GM12873 (cell line): ENCODE data around the gene SHKBP1.

Source experiments
- CTCF ChIP-seq: IDR thresholded peaks from 2 replicates; pipeline ENCODE4 v1.5.1; 2012; ENCODE audit warnings: low read depth, mild to moderate bottlenecking, moderate library complexity, low read length, control low read depth; ENCODE audit not compliant: insufficient read depth; ENCODE audit errors: missing control alignments

SHKBP1 gene

GRCh38 chr19:40552848-40553247, 23.8 kb upstream of the SHKBP1 start:
- TF ChIP-seq CTCF = no peak

GRCh38 chr19:40553885-40554857, 22.5 kb upstream of the SHKBP1 start:
- TF ChIP-seq CTCF = no peak

DNA sequence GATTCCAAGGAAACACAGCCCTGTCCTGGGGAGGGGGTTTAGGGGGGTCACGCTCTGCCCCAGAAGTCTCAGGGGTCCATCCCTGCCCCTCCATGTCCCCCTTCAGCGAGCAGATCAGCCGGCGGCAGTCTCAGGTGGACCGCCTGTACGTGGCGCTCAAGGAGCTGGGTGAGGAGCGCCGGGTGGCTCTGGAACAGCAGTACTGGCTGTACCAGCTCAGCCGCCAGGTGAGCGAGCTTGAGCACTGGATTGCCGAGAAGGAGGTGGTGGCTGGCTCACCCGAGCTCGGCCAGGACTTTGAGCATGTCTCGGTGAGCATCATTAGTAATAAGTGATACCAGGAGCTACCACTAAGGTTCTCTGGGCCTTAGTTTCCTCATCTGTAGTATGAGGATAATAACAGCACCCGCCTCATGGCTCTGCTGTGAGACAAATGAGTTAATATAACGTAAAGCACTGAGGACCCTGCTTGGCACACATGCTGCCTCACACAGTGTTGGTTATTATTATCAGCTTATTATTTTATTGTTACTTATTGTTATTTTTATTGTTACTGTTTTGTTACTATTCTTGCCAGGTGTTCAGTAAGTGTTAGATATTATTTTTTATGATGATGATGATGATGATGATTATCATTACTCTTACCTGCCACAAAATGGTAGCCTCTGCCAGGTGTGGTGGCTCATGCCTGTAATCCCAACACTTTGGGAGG, 20.5 kb upstream of the SHKBP1 start:
- TF ChIP-seq CTCF = no peak

DNA sequence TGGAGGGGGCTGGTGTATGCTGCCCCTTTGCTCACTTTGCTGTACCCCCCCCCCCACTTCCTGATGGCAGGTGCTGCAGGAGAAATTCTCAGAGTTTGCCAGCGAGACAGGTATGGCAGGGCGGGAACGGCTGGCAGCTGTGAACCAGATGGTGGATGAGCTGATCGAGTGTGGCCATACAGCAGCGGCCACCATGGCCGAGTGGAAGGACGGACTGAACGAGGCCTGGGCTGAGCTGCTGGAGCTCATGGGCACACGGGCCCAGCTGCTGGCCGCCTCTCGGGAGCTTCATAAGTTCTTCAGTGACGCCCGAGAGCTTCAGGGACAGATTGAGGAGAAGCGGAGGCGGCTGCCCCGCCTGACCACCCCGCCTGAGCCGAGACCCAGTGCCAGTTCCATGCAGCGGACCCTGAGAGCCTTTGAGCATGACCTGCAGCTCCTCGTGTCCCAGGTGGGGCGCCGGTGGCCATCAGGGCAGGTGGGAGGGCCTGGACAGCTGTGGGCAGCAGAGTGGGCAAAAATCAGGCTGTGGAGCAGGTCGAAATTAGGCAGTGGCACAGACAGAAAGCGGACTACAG, 19.6 kb upstream of the SHKBP1 start:
- no peak for TF ChIP-seq CTCF

DNA sequence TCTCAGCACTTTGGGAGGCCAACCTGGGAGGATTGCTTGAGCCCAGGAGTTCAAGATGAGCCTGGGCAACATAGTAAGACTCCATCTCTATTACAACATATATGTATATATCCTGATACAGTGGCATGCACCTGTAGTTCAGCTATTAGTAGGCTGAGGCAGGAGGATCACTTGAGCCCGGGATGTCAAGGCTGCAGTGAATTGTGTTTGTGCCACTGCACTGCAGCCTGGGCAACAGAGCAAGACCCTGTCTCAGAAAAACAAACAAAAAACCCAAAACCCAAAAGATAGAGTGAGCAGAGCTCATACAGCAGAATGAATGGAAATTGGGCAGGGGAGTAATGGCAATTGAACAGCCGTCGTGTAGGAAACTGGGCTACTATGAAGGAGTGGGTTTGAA, 17.3 kb upstream of the SHKBP1 start:
- no peak for TF ChIP-seq CTCF

- no peak for TF ChIP-seq CTCF
Observed at GRCh38 chr19:40560092-40560507, 16.6 kb upstream of the SHKBP1 start.

DNA sequence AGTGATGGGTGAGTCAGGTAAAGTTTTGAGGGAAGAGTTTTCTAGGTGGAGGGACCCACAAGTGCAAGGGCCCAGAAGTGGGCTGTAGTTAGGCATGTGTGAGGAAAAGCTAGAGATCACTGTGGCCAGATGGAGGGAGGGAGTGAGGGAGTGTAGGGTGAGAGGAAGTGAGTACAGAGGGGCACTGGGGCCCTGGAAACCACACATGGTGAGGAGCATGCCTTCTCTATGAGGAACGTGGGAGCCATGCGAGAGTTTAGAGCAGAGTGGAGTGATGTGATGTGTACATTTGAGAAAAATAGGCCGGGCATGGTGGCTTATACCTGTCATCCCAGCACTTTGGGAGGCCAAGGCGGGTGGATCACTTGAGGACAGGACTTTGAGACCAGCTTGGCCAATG, 14.7 kb upstream of the SHKBP1 start:
- no peak for TF ChIP-seq CTCF
